Activated CD8-positive, alpha-beta memory T cell treated with anti-CD3 and anti-CD28 coated beads, Interleukin-2, amount 50 U/mL, for 24 hours (primary cell): ENCODE measurements around the gene RNF187.

Source experiments
- DNase-seq: peaks from one replicate; pipeline ENCODE4 v3.0.0-alpha.2; 2020; ENCODE audit errors: extremely low read depth

The RNF187 gene

DNA sequence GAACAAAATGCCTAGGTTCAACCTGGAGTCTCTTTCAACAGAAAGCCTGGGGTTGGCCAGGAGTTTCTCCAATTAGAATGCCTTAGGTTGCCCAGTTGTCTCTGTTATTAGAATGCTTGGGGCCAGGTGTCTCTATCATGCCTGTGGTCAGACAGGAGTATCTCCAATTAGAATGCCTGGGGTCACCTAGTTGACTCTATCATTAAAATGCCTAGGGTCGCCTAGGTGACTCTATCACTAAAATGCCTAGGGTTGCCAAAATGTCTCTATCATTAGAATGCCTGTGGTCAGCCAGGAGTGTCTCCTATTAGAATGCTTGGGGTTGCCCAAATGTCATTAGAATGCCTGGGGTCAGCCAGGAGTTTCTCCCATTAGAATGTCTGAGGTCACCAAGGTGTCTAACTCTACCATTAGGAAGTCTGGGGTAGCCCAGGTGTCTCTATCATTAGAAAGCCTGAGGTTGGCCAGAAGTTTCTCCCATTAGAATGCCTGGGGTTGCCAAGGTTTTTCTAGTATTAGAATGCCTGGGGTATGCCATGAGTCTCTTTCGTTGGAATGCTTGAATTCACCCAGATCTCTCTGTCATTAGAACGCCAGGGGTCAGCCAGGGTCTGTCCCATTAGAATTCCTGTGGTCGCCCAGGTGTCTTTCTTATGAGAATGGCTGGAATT, 57.9 kb downstream of the RNF187 start:
- no peak for DNase-seq
